Breast epithelium (tissue), 3 donors: ENCODE data around the gene INSYN2A.

Experiments
- CTCF ChIP-seq, 3 donors: fragments of 450-650 bp; IDR thresholded peaks; one replicate each; pipeline ENCODE4 v1.5.1; 2016 to 2017; ENCODE audit warnings: antibody characterized with exemption in 3 of 3, mild to moderate bottlenecking in 3 of 3, moderate library complexity in 3 of 3
- POLR2A ChIP-seq: fragments of 450-650 bp; IDR thresholded peaks from one replicate; pipeline ENCODE4 v1.6.1; 2016; ENCODE audit warnings: antibody characterized with exemption, mild to moderate bottlenecking, moderate library complexity

- no peak for TF ChIP-seq CTCF (IDR thresholded peaks at IDR 0.05)
- TF ChIP-seq POLR2A: no peak
Measured at GRCh38 chr10:127242914-127243313, 46.5 kb upstream of the INSYN2A start.
